ENCODE measurements around the gene PAPPA2.

Gene PAPPA2

DNA sequence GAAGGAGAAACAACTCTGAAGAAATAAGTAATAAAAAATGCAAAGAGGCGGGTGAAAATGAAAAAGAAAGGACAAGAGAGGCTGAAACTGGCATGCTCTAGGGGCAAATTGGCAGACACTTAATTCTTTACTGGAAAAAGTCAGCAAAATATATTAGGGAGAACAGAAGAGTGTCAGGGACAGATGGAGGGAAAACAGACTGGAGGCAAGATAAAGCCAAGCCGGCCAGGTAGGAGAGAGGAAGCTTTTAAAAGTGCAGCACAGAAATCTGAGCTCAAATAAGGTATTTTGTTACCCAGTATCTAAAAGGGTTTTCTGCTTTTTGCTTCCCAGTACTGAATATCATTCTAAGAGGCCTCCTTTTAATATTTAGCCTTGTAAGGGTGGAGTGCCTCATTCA, 339.3 kb downstream of the PAPPA2 start:
- DNase-seq (ENCODE audit: low read depth, low spot score) = no peak

DNA sequence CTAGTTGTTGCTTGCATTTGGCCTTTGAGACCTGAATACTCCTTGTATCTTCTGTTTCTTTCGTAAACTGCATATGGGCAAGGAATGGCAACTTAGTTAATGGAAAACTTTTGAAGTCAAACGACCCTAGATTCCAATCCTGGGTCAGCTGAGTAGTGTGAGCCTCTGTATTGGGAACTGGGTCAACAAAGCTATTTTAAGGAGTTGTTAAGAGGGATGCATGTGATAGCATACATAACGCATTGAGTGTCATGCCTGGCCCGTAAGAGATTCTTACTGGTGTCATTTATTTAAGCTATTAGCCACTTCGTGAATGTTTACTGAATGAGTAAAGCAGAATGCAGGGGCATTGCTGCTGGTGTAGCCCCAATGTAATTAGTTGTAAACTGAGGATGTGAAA, 340.1 kb downstream of the PAPPA2 start:
- no peak for DNase-seq (ENCODE audit: low read depth, low spot score)

DNA sequence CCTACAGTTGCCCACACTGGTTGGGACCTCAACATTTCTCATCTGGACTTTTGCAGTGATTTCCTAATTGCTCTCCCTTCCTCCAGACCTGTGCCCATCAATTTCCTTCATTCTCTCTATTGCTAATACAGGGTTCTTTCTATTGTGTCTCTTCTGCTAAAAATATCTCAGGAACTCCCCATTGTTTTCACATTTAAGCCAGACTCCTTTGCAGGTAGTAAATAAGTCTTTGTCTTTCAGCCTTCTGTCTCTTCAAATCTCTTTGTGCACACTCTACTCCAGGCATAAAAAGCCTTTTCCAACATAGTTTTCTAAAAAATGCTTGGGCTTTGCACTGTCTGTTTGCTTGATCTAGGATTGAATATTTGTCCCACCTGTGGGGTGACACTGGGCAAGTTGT, 340.6 kb downstream of the PAPPA2 start:
- DNase-seq (ENCODE audit: low read depth, low spot score) = no peak

DNA sequence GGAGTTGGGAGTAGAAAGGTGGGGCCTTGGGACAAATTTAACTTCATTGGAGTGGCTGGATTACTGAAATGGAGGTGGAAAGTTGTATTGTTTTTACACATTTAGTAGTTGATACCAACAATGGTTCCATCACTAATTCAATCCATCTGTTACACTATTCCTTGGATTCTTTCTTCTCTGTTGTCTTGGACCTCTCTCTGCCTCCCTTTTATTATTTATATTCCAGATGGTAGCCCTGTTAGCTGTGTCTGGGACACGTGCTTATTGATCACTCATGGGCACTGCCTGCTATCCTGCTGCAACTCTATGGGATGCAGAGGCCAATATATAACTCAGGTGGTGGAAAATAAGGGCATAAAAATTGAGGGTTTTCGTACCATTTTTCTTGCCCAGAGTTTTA, 346.3 kb downstream of the PAPPA2 start:
- no peak for DNase-seq (ENCODE audit: low read depth, low spot score)

DNA sequence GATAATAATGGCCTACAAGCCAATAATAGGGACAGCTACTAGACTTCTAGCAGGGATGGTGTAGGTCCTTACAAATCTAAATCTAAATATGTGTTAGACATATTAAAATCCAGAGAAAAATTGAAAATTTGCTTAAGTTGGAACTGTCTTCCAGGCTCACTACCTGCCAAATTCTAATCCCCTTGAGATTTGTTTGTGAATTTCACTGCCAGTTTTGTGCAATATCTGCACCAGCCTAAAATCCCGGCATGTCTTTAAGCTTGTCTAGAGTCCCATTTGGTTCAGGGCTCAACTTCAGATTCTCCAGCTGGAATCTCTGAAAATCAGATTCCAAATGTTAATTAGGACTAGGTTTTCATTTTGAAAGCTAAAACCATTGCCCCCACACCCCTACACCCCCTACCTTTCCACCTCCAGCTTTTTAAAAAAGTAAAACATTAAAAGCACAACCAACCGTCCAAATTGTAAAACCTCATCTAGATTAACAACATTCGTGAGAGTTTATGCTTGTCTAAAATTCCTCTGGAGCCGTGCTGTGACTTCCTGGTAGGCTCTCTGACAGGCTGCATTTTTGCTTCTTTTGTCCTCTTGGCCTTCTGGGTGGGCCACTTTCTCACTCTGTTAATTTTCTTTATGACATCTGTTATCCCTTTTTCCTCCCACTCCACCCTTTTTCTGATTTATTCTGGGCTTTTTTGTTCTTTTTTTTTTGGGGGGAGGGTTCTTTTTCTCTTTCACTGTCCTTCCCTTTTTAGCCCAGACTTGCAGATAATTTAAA, 348.7 kb downstream of the PAPPA2 start:
- DNase-seq (ENCODE audit: low read depth, low spot score) = no peak

DNA sequence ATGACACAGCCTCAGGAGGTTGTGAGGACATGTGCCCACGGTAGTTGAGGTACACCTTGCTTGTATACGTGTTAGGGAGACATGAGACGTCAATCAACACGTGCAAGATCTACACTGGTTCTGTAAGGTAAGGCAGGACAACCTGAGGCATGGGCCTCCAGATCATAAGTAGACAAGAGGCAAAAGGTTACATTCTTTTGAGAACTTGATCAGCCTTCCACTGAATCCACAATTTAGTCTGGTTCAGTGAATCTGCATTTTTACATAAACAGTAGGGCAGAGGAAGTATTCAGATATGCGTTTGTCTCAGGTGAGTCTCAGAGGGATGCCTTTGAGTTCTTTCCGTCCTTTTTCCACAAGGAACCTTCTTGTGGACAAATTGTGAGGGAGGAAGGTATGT, 352.6 kb downstream of the PAPPA2 start:
- DNase-seq (ENCODE audit: low read depth, low spot score) = peak; percentile 33

DNA sequence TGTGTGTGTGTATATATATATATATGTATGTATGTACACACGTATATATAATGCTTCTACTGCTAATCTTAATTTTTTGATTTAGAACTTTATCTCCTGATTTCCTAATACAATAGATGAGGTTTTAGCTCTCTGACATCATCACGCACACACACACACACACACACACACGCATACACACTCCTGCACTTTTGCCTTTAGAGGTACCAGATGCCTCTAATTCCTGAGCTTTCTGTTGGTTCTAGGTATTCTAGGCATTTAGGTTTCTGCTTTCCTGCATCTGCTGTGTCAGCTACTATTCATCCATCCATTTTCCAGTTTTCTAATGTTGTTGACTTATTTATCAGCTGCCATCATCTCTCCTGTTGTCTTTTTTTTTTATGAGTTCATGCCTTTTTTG, 353.3 kb downstream of the PAPPA2 start:
- no peak for DNase-seq (ENCODE audit: low read depth, low spot score)

DNA sequence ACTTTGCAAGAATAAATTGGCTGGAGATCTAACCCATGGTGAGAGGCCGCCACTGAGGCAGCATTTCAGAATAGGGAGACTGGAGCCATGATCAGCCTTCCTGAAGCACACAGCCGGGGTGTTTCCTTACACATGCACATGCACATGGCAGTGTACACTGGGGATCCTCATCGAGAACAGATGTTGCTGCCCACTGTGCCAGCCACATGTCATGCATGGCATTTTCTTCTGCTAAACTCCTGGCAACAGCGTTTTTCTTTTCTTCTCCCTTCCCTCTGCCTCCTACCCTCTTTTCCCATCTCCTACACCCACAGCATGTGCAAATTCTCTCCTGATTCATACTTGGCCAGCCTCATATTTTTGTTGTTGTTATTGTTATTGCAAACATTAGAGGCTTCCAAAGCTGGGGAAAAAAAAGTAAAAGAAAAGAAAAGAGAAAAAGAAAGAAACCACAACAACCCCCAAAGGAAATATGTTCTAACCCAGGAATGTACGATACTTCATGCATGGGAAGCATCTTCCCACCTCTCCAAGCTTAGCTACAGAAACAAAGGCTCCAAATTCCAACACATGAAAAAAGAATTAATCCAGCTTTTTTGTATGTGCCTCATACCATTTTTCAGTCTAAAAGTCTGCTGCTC, 357.5 kb downstream of the PAPPA2 start:
- DNase-seq (ENCODE audit: low read depth, low spot score) = no peak

DNA sequence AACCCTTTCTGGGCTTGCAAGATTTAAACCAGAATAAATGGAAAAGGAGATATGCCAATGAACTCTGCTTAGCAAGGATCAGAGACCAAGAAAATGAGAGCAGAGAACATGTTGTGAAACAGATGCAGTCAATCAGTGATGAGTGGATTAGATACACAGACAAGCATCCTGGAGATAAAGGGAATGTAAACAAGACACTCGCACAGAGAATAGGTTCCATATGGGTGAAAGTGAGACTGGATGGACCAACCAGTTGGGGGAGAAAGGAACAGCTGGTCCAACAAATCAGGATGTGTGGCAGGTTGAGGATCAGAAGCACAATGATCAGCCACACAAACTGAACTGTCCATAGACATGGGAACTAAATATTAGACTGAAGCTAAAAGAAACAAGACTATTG, 363.3 kb downstream of the PAPPA2 start:
- no peak for DNase-seq (ENCODE audit: low read depth, low spot score)

DNA sequence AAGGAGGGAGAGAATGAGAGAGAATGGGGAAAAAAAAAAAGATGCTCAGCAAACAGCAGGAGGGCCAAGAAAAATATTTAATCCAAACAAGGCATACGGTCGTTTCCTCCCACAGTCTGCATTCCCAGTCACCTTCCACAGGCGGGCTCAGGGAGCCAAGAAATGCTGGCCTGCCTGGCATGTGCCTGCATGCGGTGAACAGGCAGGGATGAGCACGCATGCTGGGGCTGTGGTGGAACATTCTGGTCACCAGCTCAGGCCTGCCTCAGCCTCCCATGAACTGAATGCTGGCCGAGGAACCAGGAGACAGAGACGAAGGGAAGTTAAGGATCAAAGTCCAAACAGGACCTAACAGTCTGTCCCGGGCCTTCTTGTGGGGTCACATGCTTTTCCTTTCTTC, 366.3 kb downstream of the PAPPA2 start:
- DNase-seq (ENCODE audit: low read depth, low spot score) = no peak

DNA sequence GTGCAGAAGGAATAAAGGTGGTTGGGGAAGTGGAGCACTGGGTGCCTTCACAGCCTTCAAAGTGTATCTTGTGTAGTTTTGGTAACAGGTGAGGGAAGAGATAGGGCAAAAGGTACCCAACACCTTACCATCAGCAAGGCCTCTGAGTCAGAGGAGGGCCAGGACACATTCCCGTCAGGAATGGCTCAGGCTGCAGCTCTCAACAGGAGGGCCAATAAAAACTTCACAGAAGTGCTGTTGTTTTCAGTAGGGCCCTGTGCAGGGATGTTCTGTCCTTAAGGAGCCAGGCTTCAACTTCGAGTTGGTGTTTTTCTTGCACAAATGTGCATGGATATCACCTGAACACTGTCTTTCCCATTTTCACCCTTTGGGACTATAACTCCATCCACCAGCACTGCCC, 368.2 kb downstream of the PAPPA2 start:
- DNase-seq (ENCODE audit: low read depth, low spot score) = no peak

DNA sequence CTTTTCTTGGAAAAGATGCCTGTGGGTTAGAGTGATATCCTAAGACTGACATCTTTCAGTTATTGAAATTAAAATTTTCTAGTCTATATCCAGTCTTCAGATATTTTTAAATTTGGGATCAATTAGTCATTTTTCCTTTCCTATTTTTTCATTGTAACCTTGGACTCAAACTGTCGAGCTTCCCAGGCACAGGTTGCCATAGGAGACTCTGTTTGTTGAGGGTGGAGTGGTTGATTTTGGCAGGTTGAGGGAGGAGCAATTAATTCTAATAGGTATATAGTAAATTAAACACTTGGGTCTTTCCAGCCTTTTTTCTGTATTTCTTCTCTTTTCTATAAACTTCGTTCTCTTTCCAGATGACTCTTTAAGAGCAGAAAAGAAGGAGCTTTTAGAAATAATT, 374.7 kb downstream of the PAPPA2 start:
- DNase-seq (ENCODE audit: low read depth, low spot score) = no peak

DNA sequence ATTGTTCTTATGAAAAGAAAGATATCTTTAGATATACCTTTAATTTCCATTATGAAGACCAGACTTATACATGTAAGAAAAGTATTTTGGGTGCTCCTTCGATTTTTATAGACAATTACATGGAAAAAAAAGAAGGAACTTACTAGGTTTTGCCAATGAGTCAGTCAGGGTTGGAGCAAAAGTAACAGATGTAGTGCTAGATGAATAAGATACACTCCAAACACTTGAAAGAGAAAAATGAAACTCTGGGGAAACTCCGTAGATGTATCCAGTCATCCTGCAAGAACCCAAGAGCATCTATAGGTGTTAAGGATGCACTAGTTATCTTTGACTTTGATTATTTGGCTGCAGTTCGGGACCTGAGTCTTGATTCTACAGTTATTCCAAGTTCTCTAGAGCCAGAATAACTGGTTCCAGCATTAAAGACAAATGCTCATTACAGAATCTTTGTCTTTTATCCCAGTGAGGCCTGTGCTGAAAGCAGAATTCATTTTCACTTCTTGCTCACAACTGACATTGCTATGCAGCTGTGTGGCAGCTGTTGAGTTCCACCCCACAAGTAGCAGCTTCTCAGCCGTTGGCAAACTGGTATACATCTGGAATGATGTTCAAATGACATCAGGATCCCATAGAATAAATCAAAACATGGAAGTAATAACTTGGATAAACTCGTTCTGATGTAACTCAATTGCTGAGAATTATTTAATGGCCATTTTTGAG, 375.5 kb downstream of the PAPPA2 start:
- no peak for DNase-seq (ENCODE audit: low read depth, low spot score)

DNA sequence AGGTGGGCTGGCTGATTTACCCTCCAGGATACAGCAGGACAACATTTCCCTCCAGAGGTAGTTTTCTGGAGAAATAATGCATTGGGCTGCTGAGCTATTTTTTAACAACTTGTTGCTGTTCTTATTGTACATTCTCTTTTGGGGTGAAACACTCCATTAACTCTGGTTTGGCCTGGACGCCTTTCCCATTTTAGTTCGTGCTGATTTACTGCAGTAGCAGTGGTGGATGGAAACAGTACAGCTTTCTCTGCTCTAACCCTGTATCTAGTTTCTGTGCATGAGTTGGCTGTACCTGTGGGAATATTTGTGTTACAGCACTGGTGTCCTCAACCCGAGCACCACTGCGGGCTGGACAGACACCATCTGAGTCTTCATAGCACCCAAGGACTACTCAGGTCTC, 376.2 kb downstream of the PAPPA2 start:
- no peak for DNase-seq (ENCODE audit: low read depth, low spot score)

DNA sequence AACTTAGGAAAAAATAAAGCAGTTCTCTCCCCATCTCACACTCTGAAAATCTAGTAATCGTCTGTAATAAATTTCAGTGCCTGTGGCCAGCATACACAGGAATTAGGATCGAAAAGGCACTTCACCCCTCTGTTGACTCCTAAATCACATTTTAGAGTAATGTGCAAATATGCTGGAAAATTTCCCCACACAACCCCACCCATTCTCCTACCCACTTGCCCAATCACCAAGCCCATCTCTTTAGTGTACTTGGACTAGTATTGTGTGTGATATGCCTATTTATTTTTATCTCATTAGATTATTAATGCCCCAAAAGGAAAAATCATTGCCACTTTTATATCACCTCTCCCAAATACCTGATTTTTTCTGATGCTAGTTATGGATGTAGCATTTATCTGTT, 378.3 kb downstream of the PAPPA2 start:
- no peak for DNase-seq (ENCODE audit: low read depth, low spot score)

DNA sequence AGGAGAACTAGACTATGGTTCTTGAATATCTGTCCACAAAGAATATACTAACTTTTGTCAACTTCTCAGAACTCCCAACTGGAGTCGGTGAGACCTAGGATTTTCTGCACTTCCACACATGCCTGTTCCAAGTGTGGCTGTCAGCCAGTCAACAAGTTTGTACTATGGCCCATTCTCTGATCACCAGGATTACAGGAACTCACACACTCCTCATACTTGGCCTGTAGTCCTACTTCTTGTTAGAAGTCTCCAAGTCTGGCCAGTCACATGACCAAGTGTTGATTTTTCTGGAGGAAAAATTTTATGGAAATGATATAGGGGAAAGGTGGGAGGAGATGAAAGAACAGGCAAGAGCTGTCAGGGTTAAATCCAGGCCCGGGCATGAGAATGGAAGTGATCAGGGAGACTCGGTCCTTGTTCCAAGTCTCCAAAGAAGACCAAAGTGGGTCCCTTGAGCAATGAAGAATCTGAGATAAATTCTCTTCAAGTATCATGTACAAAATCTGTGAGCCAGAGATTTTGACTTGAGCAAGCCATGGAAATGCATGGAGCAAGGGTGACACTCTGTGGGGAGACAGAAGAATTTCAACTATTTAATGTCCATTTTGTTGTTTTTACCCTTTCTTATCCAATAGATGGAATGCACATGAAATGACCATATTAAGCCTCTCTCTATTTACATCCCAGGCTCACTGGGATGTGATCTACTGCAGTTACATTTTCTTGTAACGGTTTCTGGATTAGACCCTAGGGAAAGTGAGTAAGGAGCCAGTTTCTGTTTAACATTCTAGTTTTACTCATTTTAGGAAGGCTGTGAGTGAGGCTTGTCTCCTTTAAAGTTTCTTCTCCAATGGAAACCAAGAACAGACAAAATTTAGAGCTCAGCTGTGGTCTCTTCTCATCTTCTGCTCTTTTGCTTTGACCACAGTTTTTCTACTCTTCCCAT, 380.6 kb downstream of the PAPPA2 start:
- no peak for DNase-seq (ENCODE audit: low read depth, low spot score)

DNA sequence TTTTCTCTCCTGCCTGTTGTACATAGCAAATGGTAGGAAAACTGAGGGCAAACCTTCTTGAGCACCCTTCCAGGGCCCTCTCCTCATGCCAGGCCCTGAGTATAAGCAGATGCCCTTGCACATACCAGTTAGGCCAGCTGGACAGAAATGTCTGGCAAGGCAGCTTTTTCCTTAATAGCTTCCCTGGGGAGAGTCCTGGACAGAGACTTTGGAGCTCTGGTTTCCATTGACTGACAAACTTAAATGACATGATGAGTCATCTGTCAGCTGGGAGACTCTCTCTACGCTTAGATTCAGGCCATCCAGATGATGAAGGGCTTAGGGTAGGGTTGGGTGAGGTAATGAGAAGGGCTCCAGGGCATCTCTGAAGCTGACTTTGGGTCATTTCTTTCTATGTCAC, 384.1 kb downstream of the PAPPA2 start:
- DNase-seq (ENCODE audit: low read depth, low spot score) = no peak

DNA sequence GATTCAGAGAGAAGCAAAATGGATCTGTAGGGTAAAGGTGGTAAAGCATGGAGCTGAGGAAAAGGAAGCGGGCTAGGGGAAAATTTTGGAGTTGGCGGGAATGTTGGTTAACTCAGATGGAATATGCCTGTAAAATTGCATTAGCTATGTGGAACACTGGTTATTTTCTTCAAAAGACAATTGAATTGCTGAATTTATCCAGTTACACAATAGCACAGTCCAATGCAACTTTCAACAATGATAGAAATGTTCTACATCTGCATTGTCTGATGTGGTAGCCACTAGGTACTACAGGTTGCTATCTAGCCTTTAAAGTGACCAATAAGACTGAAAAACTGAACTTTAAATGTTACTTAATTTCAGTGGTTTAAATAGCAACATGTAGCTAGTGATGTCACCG, 386.3 kb downstream of the PAPPA2 start:
- DNase-seq (ENCODE audit: low read depth, low spot score) = no peak

DNA sequence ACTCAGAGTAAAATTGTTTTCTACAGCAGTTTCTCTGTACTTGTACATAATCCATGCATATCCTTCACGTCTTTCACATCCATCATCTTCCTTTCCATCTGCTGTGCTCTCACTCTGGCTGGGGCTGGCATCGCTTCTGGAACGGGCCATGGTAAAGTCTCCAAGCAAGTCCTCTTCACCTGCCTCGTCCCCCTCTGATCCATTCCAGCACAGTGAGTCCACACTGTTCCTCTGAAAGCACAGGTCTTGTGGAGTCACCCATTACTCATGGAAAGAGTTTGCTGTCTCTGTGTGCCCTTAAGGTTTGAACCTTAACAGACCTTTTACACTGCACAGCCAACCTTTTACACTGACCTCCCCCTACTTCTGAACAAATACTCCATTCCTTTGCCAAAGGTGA, 387.9 kb downstream of the PAPPA2 start:
- no peak for DNase-seq (ENCODE audit: low read depth, low spot score)

DNA sequence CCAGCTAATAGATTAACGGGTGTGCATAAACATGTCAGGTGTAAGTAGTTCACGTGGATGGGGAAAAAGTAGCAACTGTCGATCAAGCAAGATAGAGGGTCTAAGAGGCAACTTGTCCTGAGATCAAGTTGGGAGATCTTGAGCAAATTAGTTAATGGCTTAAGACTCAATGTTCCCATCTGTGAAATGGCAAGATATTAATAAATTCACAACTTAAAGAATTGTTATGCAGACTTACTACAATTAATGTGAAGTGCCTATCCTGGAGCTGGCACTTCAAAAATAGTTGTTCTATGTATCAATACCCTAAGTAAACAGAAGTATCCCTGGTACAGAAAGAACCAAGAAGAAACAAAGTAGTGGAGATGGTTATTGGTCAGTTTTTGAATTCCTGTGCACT, 389.1 kb downstream of the PAPPA2 start:
- no peak for DNase-seq (ENCODE audit: low read depth, low spot score)

DNA sequence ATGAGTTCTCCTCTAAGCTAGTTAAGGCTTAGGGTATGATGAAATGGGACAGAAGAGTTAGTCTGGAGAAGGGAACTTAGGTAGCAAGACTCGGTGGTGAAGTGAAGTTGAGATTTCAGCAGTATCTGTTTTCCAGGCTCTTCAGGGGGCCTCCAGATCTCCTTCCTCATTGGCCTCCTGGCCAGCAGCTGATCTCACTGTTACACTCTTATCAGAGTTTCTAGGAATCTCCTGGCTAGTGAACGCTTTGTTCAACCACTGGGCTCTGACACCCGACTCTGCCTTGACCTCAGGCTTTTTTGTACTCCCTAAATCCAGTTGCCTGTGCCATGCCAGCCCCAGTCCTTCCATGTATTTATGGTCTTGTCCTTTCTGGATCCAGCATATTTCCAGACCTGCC, 390.5 kb downstream of the PAPPA2 start:
- no peak for DNase-seq (ENCODE audit: low read depth, low spot score)

DNA sequence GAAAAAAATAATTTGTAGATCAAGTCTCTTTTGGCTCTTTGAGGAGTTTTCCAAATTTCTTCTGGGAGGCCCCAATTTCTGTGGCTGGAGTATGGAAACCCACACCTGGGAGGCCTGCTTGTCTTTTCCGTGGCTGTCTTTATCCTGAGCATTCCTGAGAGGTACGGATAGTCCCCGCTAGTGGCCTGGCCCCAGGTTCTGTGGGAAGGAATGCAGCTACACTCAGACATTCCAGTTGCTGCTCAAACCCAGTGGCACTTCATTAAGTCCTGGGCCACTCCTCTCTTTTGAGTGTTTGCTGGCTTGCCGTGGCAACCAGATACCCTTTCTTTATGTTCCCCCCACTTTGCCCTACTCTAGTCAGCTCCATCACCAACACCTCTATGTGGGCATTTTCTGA, 391.1 kb downstream of the PAPPA2 start:
- no peak for DNase-seq (ENCODE audit: low read depth, low spot score)

All from iPS DF 19.7 (cell line).